Measurements from ENCODE around the gene MICAL3. TPM values are rescaled to one million over a fixed set of nuclear protein-coding genes. Genes with fewer than 3 reads are reported as not detected.
"Not testable (repeated sequence)": the region's sequence is repeated elsewhere in the genome, so short reads cannot be mapped to it uniquely, and the experiment has no call there.

The MICAL3 gene
- total RNA-seq, 1 donor from 2014 or later = 36.9 TPM

- Histone ChIP-seq H3K9me3 (no peaks in the 10 kb centered on the region), H3K27me3 (no peaks in the 10 kb centered on the region), H3K27ac (no peak overlapping the region), H3K36me3 (no peaks in the 10 kb centered on the region), H3K4me1 (no peaks in the 10 kb centered on the region), H3K4me3 (no peak overlapping the region)
- intact Hi-C loops (cut with DNase I) = no loop called here
- TF ChIP-seq CTCF (IDR thresholded peaks at IDR 0.05) = no peak
- no peak for DNase-seq (ENCODE audit: low spot score in 2 of 2)
Observed at GRCh38 chr22:18012531-18012930, 11.8 kb downstream of the MICAL3 start.

GRCh38 chr22:18010266-18010665 is 14.1 kb downstream of the MICAL3 start:
- H3K9me3 ChIP-seq = no peaks in the 10 kb centered on the region
- no peak for DNase-seq (ENCODE audit: low spot score in 2 of 2)
- TF ChIP-seq CTCF (IDR thresholded peaks at IDR 0.05) = no peak
- H3K4me3 ChIP-seq = no peak overlapping the region
- no peaks in the 10 kb centered on the region for H3K4me1 ChIP-seq
- H3K27me3 ChIP-seq = no peaks in the 10 kb centered on the region
- H3K27ac ChIP-seq = no peak overlapping the region
- intact Hi-C loops (cut with DNase I) = no loop called here
- H3K36me3 ChIP-seq = no peaks in the 10 kb centered on the region

- no peak for DNase-seq (ENCODE audit: low spot score in 2 of 2)
- no peak for TF ChIP-seq CTCF (IDR thresholded peaks at IDR 0.05)
- Histone ChIP-seq H3K27ac (no peak overlapping the region), H3K4me1 (no peaks in the 10 kb centered on the region), H3K27me3 (no peaks in the 10 kb centered on the region), H3K4me3 (no peak overlapping the region), H3K9me3 (no peaks in the 10 kb centered on the region), H3K36me3 (no peaks in the 10 kb centered on the region)
- intact Hi-C loops (cut with DNase I) = no loop called here
Observed at GRCh38 chr22:18008136-18008535, 16.2 kb downstream of the MICAL3 start.

- intact Hi-C loops (cut with DNase I) = no loop called here
- TF ChIP-seq CTCF (IDR thresholded peaks at IDR 0.05) = no peak
- Histone ChIP-seq H3K4me1 (peaks cover 0 to under 1% of the 10 kb centered on the region in 2 donors), H3K4me3 (no peak overlapping the region), H3K9me3 (no peaks in the 10 kb centered on the region), H3K27ac (no peak overlapping the region), H3K27me3 (no peaks in the 10 kb centered on the region), H3K36me3 (no peaks in the 10 kb centered on the region)
- no peak for DNase-seq (ENCODE audit: low spot score in 2 of 2)
Observed at GRCh38 chr22:18005201-18005926, 19.0 kb downstream of the MICAL3 start.

GRCh38 chr22:18001894-18002315 is 22.5 kb downstream of the MICAL3 start:
- Histone ChIP-seq H3K27ac (peak overlapping the region; percentile 88 to 92), H3K4me1 (peaks cover 0 to 11% of the 10 kb centered on the region in 2 donors), H3K4me3 (peak overlapping the region; percentile 70 to 98)
- not testable (repeated sequence) for H3K36me3 ChIP-seq; DNase-seq (ENCODE audit: low spot score in 2 of 2); H3K27me3 ChIP-seq; H3K9me3 ChIP-seq
- intact Hi-C loops (cut with DNase I) = loop anchor here (1.0 to 2.0 kb wide), 5 partner anchors 22 to 171 kb away; partner anchors contain the start of gene MICAL3

GRCh38 chr22:18001040-18001893 is 23.1 kb downstream of the MICAL3 start:
- H3K9me3 ChIP-seq = no peaks in the 10 kb centered on the region
- intact Hi-C loops (cut with DNase I) = loop anchor here (1.0 to 2.0 kb wide), 5 partner anchors 23 to 170 kb away; partner anchors contain the start of gene MICAL3
- peak; percentile 37 to 58 (median 50) for TF ChIP-seq CTCF (IDR thresholded peaks at IDR 0.05)
- peak overlapping the region; percentile 70 to 98 for H3K4me3 ChIP-seq
- H3K4me1 ChIP-seq = peaks cover 0 to 11% of the 10 kb centered on the region in 2 donors
- no peaks in the 10 kb centered on the region for H3K36me3 ChIP-seq
- H3K27ac ChIP-seq = peak overlapping the region; percentile 88 to 92
- peak; percentile 65 to 94 for DNase-seq (ENCODE audit: low spot score in 2 of 2)
- H3K27me3 ChIP-seq = no peaks in the 10 kb centered on the region

Measured in ascending aorta (tissue), 2 donors.